GM12891 (cell line): ENCODE data around the gene ADAMTS18.

Experiments used
- DNase-seq: peaks from one replicate; pipeline ENCODE4 v3.0.0; 2011; ENCODE audit warnings: low spot score; ENCODE audit not compliant: insufficient read length
- FAIRE-seq: peaks from 2 replicates; lab custom pipeline; 2011; peaks lifted over from hg19 to GRCh38; lab: Jason Lieb, UNC
- PAX5 ChIP-seq: IDR thresholded peaks from 2 replicates; pipeline ENCODE4 v1.6.1; 2011; ENCODE audit warnings: low read length, moderate library complexity, mild to moderate bottlenecking; ENCODE audit not compliant: insufficient read depth, severe bottlenecking
- POLR2A ChIP-seq: IDR thresholded peaks from 2 replicates; pipeline ENCODE4 v1.6.1; 2011; ENCODE audit warnings: low read depth, low read length, control low read depth
- POLR2AphosphoS5 ChIP-seq: IDR thresholded peaks from 2 replicates; pipeline ENCODE4 v1.6.1; 2011; ENCODE audit warnings: low read depth, low read length, control low read depth
- POU2F2 ChIP-seq: IDR thresholded peaks from 2 replicates; pipeline ENCODE4 v1.6.1; 2011; ENCODE audit warnings: low read depth, mild to moderate bottlenecking, control low read depth, low read length, moderate library complexity
- SPI1 ChIP-seq: IDR thresholded peaks from 2 replicates; pipeline ENCODE4 v1.6.1; 2011; ENCODE audit warnings: low read depth, low read length, control low read depth
- TAF1 ChIP-seq: IDR thresholded peaks from 2 replicates; pipeline ENCODE4 v1.6.1; 2011; ENCODE audit warnings: low read depth, low read length, control low read depth

The ADAMTS18 gene

GRCh38 chr16:77457046-77457445 lies 22.2 kb upstream of the ADAMTS18 start:
- no peak for TF ChIP-seq SPI1
- no peak for TF ChIP-seq TAF1
- no peak for TF ChIP-seq POU2F2
- FAIRE-seq = no peak
- DNase-seq = no peak

GRCh38 chr16:77452243-77452642 lies 17.4 kb upstream of the ADAMTS18 start:
- FAIRE-seq = no peak
- DNase-seq = no peak
- TF ChIP-seq PAX5 (no peak), TAF1 (no peak), POLR2AphosphoS5 (no peak), POU2F2 (no peak), SPI1 (no peak), POLR2A (no peak)

GRCh38 chr16:77450790-77451487 lies 16.1 kb upstream of the ADAMTS18 start:
- DNase-seq = no peak
- no peak for FAIRE-seq
- no peak for TF ChIP-seq TAF1
- TF ChIP-seq POLR2AphosphoS5 = no peak
- TF ChIP-seq PAX5 = no peak
- no peak for TF ChIP-seq POU2F2
- no peak for TF ChIP-seq POLR2A
- no peak for TF ChIP-seq SPI1

GRCh38 chr16:77449208-77449607 lies 14.4 kb upstream of the ADAMTS18 start:
- no peak for FAIRE-seq
- TF ChIP-seq PAX5 = no peak
- TF ChIP-seq TAF1 = no peak
- TF ChIP-seq POLR2A = no peak
- TF ChIP-seq SPI1 = no peak
- no peak for TF ChIP-seq POLR2AphosphoS5
- TF ChIP-seq POU2F2 = no peak

GRCh38 chr16:77445324-77445723 lies 10.5 kb upstream of the ADAMTS18 start:
- TF ChIP-seq PAX5 (no peak), TAF1 (no peak), POLR2AphosphoS5 (no peak), SPI1 (no peak), POLR2A (no peak), POU2F2 (no peak)
- no peak for DNase-seq
- no peak for FAIRE-seq

More at GRCh38 chr16:77449208-77449607, 14.4 kb upstream of the ADAMTS18 start:
- DNase-seq = no peak

- TF ChIP-seq POU2F2 (no peak), SPI1 (no peak), POLR2AphosphoS5 (no peak), POLR2A (no peak), TAF1 (no peak), PAX5 (no peak)
- FAIRE-seq (no peak), DNase-seq (no peak)
Observed at GRCh38 chr16:77444147-77444460, 9.3 kb upstream of the ADAMTS18 start.

- FAIRE-seq = no peak
- TF ChIP-seq POU2F2 (no peak), POLR2AphosphoS5 (no peak), SPI1 (no peak), PAX5 (no peak), POLR2A (no peak), TAF1 (no peak)
- DNase-seq = no peak
Observed at GRCh38 chr16:77443357-77444146, 8.7 kb upstream of the ADAMTS18 start.

GRCh38 chr16:77442078-77442477 lies 7.2 kb upstream of the ADAMTS18 start:
- no peak for FAIRE-seq
- no peak for DNase-seq
- no peak for TF ChIP-seq PAX5

GRCh38 chr16:77439106-77439505 lies 4.3 kb upstream of the ADAMTS18 start:
- no peak for FAIRE-seq
- DNase-seq = no peak
- TF ChIP-seq POLR2AphosphoS5 (no peak), SPI1 (no peak), PAX5 (no peak), POLR2A (no peak), POU2F2 (no peak), TAF1 (no peak)
